Left lung (tissue), 10 donors: ENCODE measurements around the gene NQO2. TPM values are rescaled to one million over a fixed set of nuclear protein-coding genes. Genes with fewer than 3 reads are reported as not detected.
"Not testable (repeated sequence)": the region's sequence is repeated elsewhere in the genome, so short reads cannot be mapped to it uniquely, and the experiment has no call there.

ENCODE experiments used
- ATAC-seq: fragments of 200-7000 bp; cut with Tn5 transposase; one replicate; pipeline ENCODE4 v1.9.1; 2020; ENCODE audit warnings: moderate library complexity
- DNase-seq, 4 donors: peaks; one replicate each; pipeline ENCODE4 v3.0.0-alpha.2; 2013 to 2020
- H3K27ac ChIP-seq, 2 donors: fragments of 200-600 bp; sonication (generic) in 1 of 2; one replicate each; pipeline versions ENCODE4 v1.5.0 to v1.8.0; 2020 to 2021
- H3K27me3 ChIP-seq, 2 donors: fragments of 200-600 bp; sonication (generic) in 1 of 2; one replicate each; pipeline versions ENCODE4 v1.5.0 to v1.8.0; 2020 to 2021
- H3K36me3 ChIP-seq, 2 donors: fragments of 200-600 bp; sonication (generic) in 1 of 2; one replicate each; pipeline versions ENCODE4 v1.5.0 to v1.8.0; 2020 to 2021
- H3K4me1 ChIP-seq, 2 donors: fragments of 200-600 bp; one replicate each; pipeline ENCODE4 v1.8.0; 2021
- H3K4me3 ChIP-seq, 2 donors: fragments of 200-600 bp; sonication (generic) in 1 of 2; one replicate each; pipeline versions ENCODE4 v1.5.0 to v1.8.0; 2020 to 2021; ENCODE audit warnings: mild to moderate bottlenecking in 1 of 2
- H3K9me3 ChIP-seq, 2 donors: fragments of 200-600 bp; sonication (generic) in 1 of 2; one replicate each; pipeline versions ENCODE4 v1.5.0 to v1.8.0; 2020 to 2021
- CTCF ChIP-seq, 2 donors: fragments of 200-600 bp; sonication (generic) in 1 of 2; IDR thresholded peaks; one replicate each; pipeline versions ENCODE4 v1.5.0 to v1.8.0; 2021; ENCODE audit warnings: antibody characterized with exemption in 2 of 2
- intact Hi-C, 2 donors: fragments of 100-400 bp; cut with DNase I; formaldehyde crosslinking; loops; one replicate each; pipeline versions ENCODE4 v1.11.2 to v1.14.2; 2022
- polyA plus RNA-seq, 6 donors: library from polyadenylated mRNA; unstranded; fragments of 120-200 nt; gene quantifications; one replicate each; pipeline ENCODE4 v1.2.1, GENCODE V29; 2013; ENCODE audit not compliant: insufficient read length in 6 of 6
- total RNA-seq, 2 donors: library from RNA; stranded (reverse); fragmentation: NEBNext Ultra II Directional; extraction: Animal tissue kit (Norgen Biotek cat#: 25700); gene quantifications; one replicate each; pipeline ENCODE4 v1.2.1, GENCODE V29; 2021
- donor health status: DM: no; HTN: yes; CAD: no.
- donor health status: DM: no; HTN: no; CAD: no.

Gene NQO2
- total and polyA plus RNA-seq, 8 donors: 22.0 to 55.8 (median 31.7) TPM

GRCh38 chr6:3045777-3046176 is 46.1 kb downstream of the NQO2 start:
- no peak for TF ChIP-seq CTCF (IDR thresholded peaks at IDR 0.05)
- DNase-seq (no peak), ATAC-seq (no peak)
- H3K4me1 ChIP-seq: peaks cover 0 to 11% of the 10 kb centered on the region in 2 donors
- no peaks in the 10 kb centered on the region for H3K27me3 ChIP-seq
- H3K27ac ChIP-seq: no peak overlapping the region
- intact Hi-C loops: no loop called here
- H3K36me3 ChIP-seq: no peaks in the 10 kb centered on the region
- no peak overlapping the region for H3K4me3 ChIP-seq
- no peaks in the 10 kb centered on the region for H3K9me3 ChIP-seq

GRCh38 chr6:3046295-3046694 is 46.6 kb downstream of the NQO2 start:
- DNase-seq (no peak), ATAC-seq (peak; percentile 34)
- TF ChIP-seq CTCF (IDR thresholded peaks at IDR 0.05): no peak
- Histone ChIP-seq H3K27ac (no peak overlapping the region), H3K4me1 (peaks cover 0 to 11% of the 10 kb centered on the region in 2 donors), H3K9me3 (no peaks in the 10 kb centered on the region), H3K36me3 (no peaks in the 10 kb centered on the region), H3K4me3 (no peak overlapping the region), H3K27me3 (no peaks in the 10 kb centered on the region)
- intact Hi-C loops: no loop called here

GRCh38 chr6:3048009-3048408 is 48.3 kb downstream of the NQO2 start:
- peaks cover 0 to 16% of the 10 kb centered on the region in 2 donors for H3K4me1 ChIP-seq
- H3K27me3 ChIP-seq, ATAC-seq, H3K4me3 ChIP-seq, H3K9me3 ChIP-seq, intact Hi-C loops, H3K27ac ChIP-seq, H3K36me3 ChIP-seq, DNase-seq: not testable (repeated sequence)

GRCh38 chr6:3052481-3053230 is 53.0 kb downstream of the NQO2 start:
- Histone ChIP-seq H3K27me3 (no peaks in the 10 kb centered on the region), H3K36me3 (no peaks in the 10 kb centered on the region), H3K4me3 (peak overlapping the region in 1 of 2 donors; percentile 58), H3K27ac (peak overlapping the region in 1 of 2 donors; percentile 82), H3K4me1 (peaks cover 4 to 31% of the 10 kb centered on the region in 2 donors), H3K9me3 (no peaks in the 10 kb centered on the region)
- ATAC-seq (no peak), DNase-seq (no peak)
- no peak for TF ChIP-seq CTCF (IDR thresholded peaks at IDR 0.05)
- intact Hi-C loops: loop anchor here in 1 of 2 donors (10.0 kb wide), 1 partner anchor 208 kb away; the partner anchor contains the start of gene SERPINB1

- intact Hi-C loops: loop anchor here in 1 of 2 donors (10.0 kb wide), 1 partner anchor 208 kb away; the partner anchor contains the start of gene SERPINB1
- H3K27ac ChIP-seq: peak overlapping the region in 1 of 2 donors; percentile 82
These were observed 53.5 kb downstream of the NQO2 start for GRCh38 chr6:3053231-3053508.

GRCh38 chr6:3054229-3055157 is 54.8 kb downstream of the NQO2 start:
- H3K27me3 ChIP-seq, H3K9me3 ChIP-seq, H3K36me3 ChIP-seq: not testable (repeated sequence)
- DNase-seq (peak in 2 of 4 donors; percentile 70 to 75), ATAC-seq (peak; percentile 30)
- Histone ChIP-seq H3K4me3 (peak overlapping the region; percentile 41 to 58), H3K4me1 (peaks cover 4 to 31% of the 10 kb centered on the region in 2 donors), H3K27ac (peak overlapping the region; percentile 26 to 82)
- intact Hi-C loops: loop anchor here in 1 of 2 donors (10.0 kb wide), 1 partner anchor 210 kb away; the partner anchor contains the start of gene SERPINB1

More at GRCh38 chr6:3053231-3053508, 53.5 kb downstream of the NQO2 start:
- H3K9me3 ChIP-seq: no peaks in the 10 kb centered on the region
- H3K27me3 ChIP-seq: no peaks in the 10 kb centered on the region
- DNase-seq: no peak
- no peak for TF ChIP-seq CTCF (IDR thresholded peaks at IDR 0.05)
- peak overlapping the region; percentile 41 to 58 for H3K4me3 ChIP-seq
- ATAC-seq: no peak
- H3K36me3 ChIP-seq: no peaks in the 10 kb centered on the region
- H3K4me1 ChIP-seq: peaks cover 4 to 31% of the 10 kb centered on the region in 2 donors

- not testable (repeated sequence) for H3K4me3 ChIP-seq, ATAC-seq, H3K27ac ChIP-seq, DNase-seq, H3K9me3 ChIP-seq, H3K27me3 ChIP-seq, H3K36me3 ChIP-seq
- intact Hi-C loops: loop anchor here in 1 of 2 donors (10.0 kb wide), 1 partner anchor 210 kb away; the partner anchor contains the start of gene SERPINB1
- H3K4me1 ChIP-seq: peaks cover 4 to 31% of the 10 kb centered on the region in 2 donors
These were observed 55.4 kb downstream of the NQO2 start for GRCh38 chr6:3055158-3055499.
